Measurements from ENCODE around the gene BMX. TPM values are rescaled to one million over a fixed set of nuclear protein-coding genes. Genes with fewer than 3 reads are reported as not detected.

The BMX gene
- total RNA-seq, 1 experiment from 2014 or later: not detected

GRCh38 chrX:15495801-15496200, 4.8 kb upstream of the BMX start:
- H3K27me3 Mint-ChIP-seq (ENCODE audit: low read depth): no peaks in the 10 kb centered on the region; the same call in 1 of the 2 replicates
- no peaks in the 10 kb centered on the region for H4K20me1 ChIP-seq (ENCODE audit: control insufficient read depth, insufficient read depth, insufficient read length)
- H3K4me1 Mint-ChIP-seq: peaks cover 18% of the 10 kb centered on the region in 2 experiments
- H3K14ac ChIP-seq (ENCODE audit: insufficient read depth, low read length): no peak overlapping the region
- H4K91ac ChIP-seq (ENCODE audit: insufficient read length, low read depth, low read length): no peak overlapping the region
- no peaks in the 10 kb centered on the region for H3K79me2 ChIP-seq (ENCODE audit: insufficient read depth, low read length)
- no peak overlapping the region for H4K8ac ChIP-seq (replicated peaks; ENCODE audit: insufficient read length, low read depth, low read length)
- no peaks in the 10 kb centered on the region for H3K79me1 ChIP-seq (ENCODE audit: insufficient read depth, low read depth, low read length, poor library complexity, severe bottlenecking)
- no peak overlapping the region for H3K23ac ChIP-seq (ENCODE audit: insufficient read length, low read depth, low read length)
- peaks cover 3% of the 10 kb centered on the region for H3K23me2 ChIP-seq (ENCODE audit: insufficient read length, low read depth, low read length, poor library complexity, severe bottlenecking)
- no CpG with 5 or more reads among the region's 4 CpGs for WGBS (ENCODE audit: extremely low coverage, insufficient read length, low lambda C conversion rate)
- no peak overlapping the region for H2AK5ac ChIP-seq (ENCODE audit: insufficient read length, low read length)
- no peak for DNase-seq
- no peak overlapping the region for H3K27ac ChIP-seq (ENCODE audit: insufficient read length, low read depth, low read length)
- no peak overlapping the region for H3K9ac ChIP-seq (ENCODE audit: extremely low read depth, insufficient read length, low read length)
- no peak for TF ChIP-seq CTCF (conservative IDR thresholded peaks at IDR 0.05)
- no peak overlapping the region for H3K4ac ChIP-seq (ENCODE audit: low read depth, low read length)
- no peaks in the 10 kb centered on the region for H3K9me3 Mint-ChIP-seq
- peaks cover 3 to 5% (median 4%) of the 10 kb centered on the region in 3 experiments; a peak in 6 of 7 replicates for H3K36me3 Mint-ChIP-seq (ENCODE audit: insufficient read depth in 1 of 3, low read depth in 3 of 3)
- no peak overlapping the region for H2AFZ ChIP-seq (ENCODE audit: low read length)
- no peak overlapping the region for H3K56ac ChIP-seq (ENCODE audit: insufficient read length, low read depth, low read length)
- no peak overlapping the region for H3T11ph ChIP-seq (ENCODE audit: low read length)
- H3K4me1 ChIP-seq (ENCODE audit: insufficient read depth, low read length): no peaks in the 10 kb centered on the region; the same call in 1 of the 2 replicates
- no peaks in the 10 kb centered on the region for H3K27me3 ChIP-seq (ENCODE audit: insufficient read depth, low read length)
- H4K5ac ChIP-seq (ENCODE audit: insufficient read length, low read depth, low read length): no peak overlapping the region
- H3K18ac ChIP-seq (ENCODE audit: insufficient read length, low read depth, low read length): no peak overlapping the region
- no peak overlapping the region for H2BK15ac ChIP-seq (ENCODE audit: low read depth, low read length)
- no peaks in the 10 kb centered on the region for H3K9me3 ChIP-seq (ENCODE audit: control insufficient read depth, low read depth, low read length)
- H2BK120ac ChIP-seq (ENCODE audit: low read depth, low read length, poor library complexity, severe bottlenecking): no peak overlapping the region
- H2BK20ac ChIP-seq (ENCODE audit: low read depth, low read length, poor library complexity, severe bottlenecking): no peak overlapping the region
- no peak overlapping the region for H3K4me3 Mint-ChIP-seq
- no peak overlapping the region for H2BK12ac ChIP-seq (ENCODE audit: insufficient read length, low read depth, low read length)
- H2BK5ac ChIP-seq (ENCODE audit: insufficient read length, low read length): no peak overlapping the region
- no peak overlapping the region for H3K4me2 ChIP-seq (ENCODE audit: insufficient read depth, insufficient read length, low read length)
- no peak overlapping the region for H3K27ac Mint-ChIP-seq

Data from H9 (cell line).